Glutamatergic neuron (in vitro differentiated cells): Measurements from ENCODE around the gene MYRIP. TPM values are rescaled to one million over a fixed set of nuclear protein-coding genes. Genes with fewer than 3 reads are reported as not detected.

Experiments
- DNase-seq: peaks from one replicate; pipeline ENCODE4 v3.0.0; 2022
- H3K27ac Mint-ChIP-seq: one replicate; pipeline ENCODE4 v1.8.0; 2020; ENCODE audit warnings: mild to moderate bottlenecking, mixed read lengths, inconsistent platforms; ENCODE audit not compliant: unreplicated experiment
- H3K27me3 Mint-ChIP-seq: one replicate; pipeline ENCODE4 v1.8.0; 2020; ENCODE audit warnings: mild to moderate bottlenecking, moderate library complexity, mixed read lengths, inconsistent platforms; ENCODE audit not compliant: unreplicated experiment
- H3K36me3 Mint-ChIP-seq: one replicate; pipeline ENCODE4 v1.8.0; 2020; ENCODE audit warnings: mild to moderate bottlenecking, mixed read lengths, inconsistent platforms; ENCODE audit not compliant: unreplicated experiment
- H3K4me1 Mint-ChIP-seq: one replicate; pipeline ENCODE4 v1.8.0; 2020; ENCODE audit warnings: mild to moderate bottlenecking, low read depth, mixed read lengths, inconsistent platforms; ENCODE audit not compliant: unreplicated experiment
- H3K4me3 Mint-ChIP-seq: one replicate; pipeline ENCODE4 v1.8.0; 2020; ENCODE audit warnings: mild to moderate bottlenecking, mixed read lengths, inconsistent platforms; ENCODE audit not compliant: unreplicated experiment
- H3K9me3 Mint-ChIP-seq: one replicate; pipeline ENCODE4 v1.8.0; 2020; ENCODE audit warnings: mild to moderate bottlenecking, moderate library complexity, mixed read lengths, inconsistent platforms; ENCODE audit not compliant: unreplicated experiment
- CTCF ChIP-seq: fragments of 200-600 bp; sonication (generic); IDR thresholded peaks from one replicate; pipeline ENCODE4 v1.5.0; 2021; ENCODE audit not compliant: partially characterized antibody, unreplicated experiment
- total RNA-seq: library from RNA; stranded (reverse); fragmentation: NEBNext Ultra II Directional; extraction: Animal tissue kit (Norgen Biotek cat#: 25700); gene quantifications from one replicate; pipeline ENCODE4 v1.2.1, GENCODE V29; 2021; ENCODE audit not compliant: unreplicated experiment

The MYRIP gene
- total RNA-seq, 1 donor from 2014 or later: 1.8 TPM

- peaks cover 8% of the 10 kb centered on the region for H3K36me3 Mint-ChIP-seq
- no peaks in the 10 kb centered on the region for H3K9me3 Mint-ChIP-seq
- H3K4me1 Mint-ChIP-seq: no peaks in the 10 kb centered on the region
Observed at GRCh38 chr3:40018369-40018768, 209.0 kb downstream of the MYRIP start.

GRCh38 chr3:40019376-40019775, 210.0 kb downstream of the MYRIP start:
- H3K27me3 Mint-ChIP-seq: peaks cover 3% of the 10 kb centered on the region
- no peaks in the 10 kb centered on the region for H3K9me3 Mint-ChIP-seq
- DNase-seq: no peak
- H3K4me3 Mint-ChIP-seq: no peak overlapping the region
- H3K4me1 Mint-ChIP-seq: no peaks in the 10 kb centered on the region
- H3K36me3 Mint-ChIP-seq: peaks cover 13% of the 10 kb centered on the region
- H3K27ac Mint-ChIP-seq: no peak overlapping the region
- TF ChIP-seq CTCF: no peak

More at GRCh38 chr3:40018369-40018768, 209.0 kb downstream of the MYRIP start:
- no peak for TF ChIP-seq CTCF
- DNase-seq: no peak
- no peak overlapping the region for H3K4me3 Mint-ChIP-seq
- peaks cover 3% of the 10 kb centered on the region for H3K27me3 Mint-ChIP-seq
- no peak overlapping the region for H3K27ac Mint-ChIP-seq

GRCh38 chr3:40020689-40021088, 211.3 kb downstream of the MYRIP start:
- Mint-ChIP-seq H3K4me3 (no peak overlapping the region), H3K4me1 (no peaks in the 10 kb centered on the region), H3K27ac (no peak overlapping the region), H3K9me3 (peaks cover 2% of the 10 kb centered on the region), H3K27me3 (peaks cover 4% of the 10 kb centered on the region), H3K36me3 (peaks cover 17% of the 10 kb centered on the region)
- TF ChIP-seq CTCF: no peak
- no peak for DNase-seq

- Mint-ChIP-seq H3K36me3 (peaks cover 24% of the 10 kb centered on the region), H3K9me3 (peaks cover 3% of the 10 kb centered on the region), H3K4me1 (no peaks in the 10 kb centered on the region), H3K4me3 (no peak overlapping the region), H3K27ac (no peak overlapping the region), H3K27me3 (peaks cover 1% of the 10 kb centered on the region)
- DNase-seq: no peak
- TF ChIP-seq CTCF: no peak
Observed at GRCh38 chr3:40021338-40021737, 211.9 kb downstream of the MYRIP start.

GRCh38 chr3:40022297-40022827, 213.0 kb downstream of the MYRIP start:
- no peak for TF ChIP-seq CTCF
- no peaks in the 10 kb centered on the region for H3K4me1 Mint-ChIP-seq
- H3K36me3 Mint-ChIP-seq: peaks cover 34% of the 10 kb centered on the region
- H3K27ac Mint-ChIP-seq: no peak overlapping the region
- H3K4me3 Mint-ChIP-seq: no peak overlapping the region
- DNase-seq: no peak
- peaks cover 4% of the 10 kb centered on the region for H3K27me3 Mint-ChIP-seq
- H3K9me3 Mint-ChIP-seq: peaks cover 8% of the 10 kb centered on the region
